Caco-2 (cell line): ENCODE measurements around the gene TWF2. TPM values are rescaled to one million over a fixed set of nuclear protein-coding genes. Genes with fewer than 3 reads are reported as not detected.

Experiments used
- BruUV-seq: library from RNA; stranded (reverse); fragments of 400-500 nt; replicated peaks from 2 replicates; lab custom pipeline; 2021; lab: Mats Ljungman, UMichigan
- CTCF ChIA-PET: fragments of 300-600 bp; sonication (Branson Sonifier 250); formaldehyde crosslinking; loops from one replicate; lab custom pipeline; 2022; ENCODE audit warnings: antibody characterized with exemption; lab: Charles Lee
- POLR2A ChIA-PET: fragments of 300-600 bp; sonication (Branson Sonifier 250); formaldehyde crosslinking; loops from one replicate; lab custom pipeline; 2022; ENCODE audit warnings: antibody characterized with exemption; lab: Charles Lee
- DNase-seq, 2 experiments: peaks; one replicate each; pipeline versions ENCODE4 v3.0.0 to v3.0.0-alpha.2; 2020 to 2022
- H3K27me3 ChIP-seq: replicated peaks from 2 replicates; pipeline ENCODE4 v1.6.0; 2011; ENCODE audit warnings: low read length; ENCODE audit not compliant: control insufficient read depth, insufficient read depth
- H3K36me3 ChIP-seq: 2 replicates; pipeline ENCODE4 v1.5.1; 2011; ENCODE audit warnings: low read length; ENCODE audit not compliant: control insufficient read depth, insufficient read depth
- H3K4me1 ChIP-seq: fragments of 250-450 bp; sonication (Bioruptor Pico); 2 replicates; pipeline ENCODE4 v1.5.1; 2020; ENCODE audit warnings: mild to moderate bottlenecking
- H3K4me3 ChIP-seq: 2 replicates; pipeline ENCODE4 v1.5.1; 2011; ENCODE audit warnings: low read depth, mild to moderate bottlenecking, control low read depth, low read length
- H3K9me3 ChIP-seq: fragments of 250-450 bp; sonication (Bioruptor Pico); 2 replicates; pipeline ENCODE4 v1.5.1; 2020; ENCODE audit warnings: mild to moderate bottlenecking, moderate library complexity
- H3K27ac Mint-ChIP-seq: one replicate; pipeline ENCODE4 v1.8.0; 2022; ENCODE audit warnings: mixed read lengths; ENCODE audit not compliant: unreplicated experiment
- H3K27me3 Mint-ChIP-seq: one replicate; pipeline ENCODE4 v1.8.0; 2022; ENCODE audit warnings: mixed read lengths; ENCODE audit not compliant: insufficient read depth, unreplicated experiment
- H3K36me3 Mint-ChIP-seq: one replicate; pipeline ENCODE4 v1.8.0; 2022; ENCODE audit warnings: mild to moderate bottlenecking, mixed read lengths; ENCODE audit not compliant: insufficient read depth, unreplicated experiment
- H3K4me1 Mint-ChIP-seq: one replicate; pipeline ENCODE4 v1.8.0; 2022; ENCODE audit warnings: low read depth, mixed read lengths; ENCODE audit not compliant: unreplicated experiment
- H3K4me3 Mint-ChIP-seq: one replicate; pipeline ENCODE4 v1.8.0; 2022; ENCODE audit warnings: mild to moderate bottlenecking, moderate library complexity, mixed read lengths; ENCODE audit not compliant: unreplicated experiment
- H3K9me3 Mint-ChIP-seq: one replicate; pipeline ENCODE4 v1.8.0; 2022; ENCODE audit warnings: mixed read lengths; ENCODE audit not compliant: unreplicated experiment
- CTCF ChIP-seq, 2 experiments: fragments of 200-600 bp in 1 of 2; IDR thresholded peaks; 1 replicate in 1 of 2; 2 replicates in 1 of 2; pipeline versions ENCODE4 v1.5.1 to v1.8.0; 2011 to 2022; ENCODE audit warnings: antibody characterized with exemption in 1 of 2, control low read depth in 1 of 2, inconsistent platforms in 1 of 2, low read depth in 1 of 2, low read length in 1 of 2, mild to moderate bottlenecking in 1 of 2, moderate library complexity in 1 of 2; ENCODE audit not compliant: insufficient read depth in 1 of 2, severe bottlenecking in 1 of 2, unreplicated experiment in 1 of 2
- intact Hi-C: fragments of 100-400 bp; cut with micrococcal nuclease; formaldehyde crosslinking; loops from one replicate; pipeline ENCODE4 v1.10.0; 2022; ENCODE audit not compliant: unreplicated experiment
- total RNA-seq: library from RNA; stranded (reverse); gene quantifications from 2 replicates; pipeline ENCODE4 v1.2.3, GENCODE V29; 2022

The TWF2 gene
- total RNA-seq, 1 experiment from 2014 or later, result 29.9 TPM

DNA sequence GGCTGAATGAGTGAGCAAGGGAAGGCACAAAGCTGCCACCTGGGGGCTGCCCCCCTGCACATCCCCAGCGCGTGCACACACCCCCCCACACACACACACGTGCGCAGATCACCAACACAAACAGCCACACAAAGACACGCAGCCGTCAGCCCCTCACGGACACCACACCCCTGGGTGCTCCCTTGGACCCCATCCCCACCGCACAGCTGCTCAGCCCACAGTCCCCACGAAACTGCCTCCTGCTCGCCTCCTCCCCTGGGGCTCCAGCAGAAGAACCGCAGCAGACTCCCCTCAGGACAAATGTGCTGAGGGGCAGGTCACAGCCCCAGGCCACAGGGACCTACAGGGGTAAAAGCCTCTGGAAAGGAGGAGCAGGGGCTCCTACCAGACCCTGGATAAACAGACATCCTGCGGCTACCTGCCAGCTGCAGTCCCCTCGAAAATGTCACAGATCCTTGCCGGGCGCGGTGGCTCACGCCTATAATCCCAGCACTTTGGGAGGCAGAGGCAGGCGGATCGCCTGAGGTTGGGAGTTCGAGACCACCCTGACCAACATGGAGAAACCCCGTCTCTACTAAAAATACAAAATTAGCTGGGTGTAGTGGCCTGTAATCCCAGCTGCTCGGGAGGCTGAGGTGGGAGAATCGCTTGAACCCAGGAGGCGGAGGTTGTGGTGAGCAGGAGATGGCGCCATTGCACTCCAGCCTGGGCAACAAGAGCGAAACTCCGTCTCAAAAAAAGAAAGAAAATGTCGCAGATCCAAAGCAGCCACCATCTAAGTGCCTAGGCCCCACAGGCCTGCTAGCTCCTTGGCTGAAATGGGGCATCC lies 6.5 kb downstream of the TWF2 start:
- POLR2A ChIA-PET, result interaction anchor here (0.8 kb wide), 1 partner anchor 46 kb away, joined by 3 read pairs; the partner anchor contains the start of gene WDR82

GRCh38 chr3:52231502-52232278 lies 7.3 kb downstream of the TWF2 start:
- Mint-ChIP-seq H3K4me1 (no peaks in the 10 kb centered on the region), H3K9me3 (no peaks in the 10 kb centered on the region), H3K36me3 (peaks cover 16% of the 10 kb centered on the region), H3K4me3 (no peak overlapping the region), H3K27ac (no peak overlapping the region), H3K27me3 (no peaks in the 10 kb centered on the region)
- H3K9me3 ChIP-seq, result no peaks in the 10 kb centered on the region
- no TSS peak for BruUV-seq
- peak in 1 of 2 experiments; percentile 81 for DNase-seq
- POLR2A ChIA-PET, result no interaction called here
- intact Hi-C loops, result loop anchor here (1.0 kb wide), 1 partner anchor 108 kb away; no protein-coding TSS in a partner anchor
- TF ChIP-seq CTCF (IDR thresholded peaks at IDR 0.05; ENCODE audit: insufficient read depth in 1 of 2, low read depth in 1 of 2, low read length in 1 of 2, severe bottlenecking in 1 of 2, unreplicated experiment in 1 of 2), result peak; percentile 79 to 91
- CTCF ChIA-PET, result interaction anchor here (0.9 to 2.6 kb wide), 9 partner anchors 11 to 153 kb away, joined by 3 to 22 read pairs (median 4); partner anchors contain the start of gene POC1A
- H3K27me3 ChIP-seq, result no peaks in the 10 kb centered on the region
- no peaks in the 10 kb centered on the region for H3K4me1 ChIP-seq
- peaks cover 3% of the 10 kb centered on the region; the same call in 1 of the 2 replicates for H3K36me3 ChIP-seq
- H3K4me3 ChIP-seq, result no peak overlapping the region

More for the DNA sequence above, 6.5 kb downstream of the TWF2 start:
- Histone ChIP-seq H3K36me3 (peaks cover 3% of the 10 kb centered on the region; the same call in 1 of the 2 replicates), H3K27me3 (no peaks in the 10 kb centered on the region), H3K9me3 (no peaks in the 10 kb centered on the region), H3K4me3 (no peak overlapping the region), H3K4me1 (peaks cover 3% of the 10 kb centered on the region; the same call in 1 of the 2 replicates)
- no TSS peak for BruUV-seq
- H3K27ac Mint-ChIP-seq, result no peak overlapping the region
- intact Hi-C loops, result loop anchor here (1.0 kb wide), 1 partner anchor 153 kb away; no protein-coding TSS in a partner anchor
- CTCF ChIA-PET, result interaction anchor here (0.5 to 2.6 kb wide), 7 partner anchors 12 to 231 kb away, joined by 3 to 22 read pairs (median 4); no protein-coding TSS in a partner anchor
- H3K27me3 Mint-ChIP-seq, result no peaks in the 10 kb centered on the region
- H3K36me3 Mint-ChIP-seq, result peaks cover 16% of the 10 kb centered on the region
- no peaks in the 10 kb centered on the region for H3K4me1 Mint-ChIP-seq
- no peak for DNase-seq
- TF ChIP-seq CTCF (IDR thresholded peaks at IDR 0.05; ENCODE audit: insufficient read depth in 1 of 2, low read depth in 1 of 2, low read length in 1 of 2, severe bottlenecking in 1 of 2, unreplicated experiment in 1 of 2), result no peak
- H3K4me3 Mint-ChIP-seq, result no peak overlapping the region
- no peaks in the 10 kb centered on the region for H3K9me3 Mint-ChIP-seq
